Sigmoid colon (tissue), 7 donors: ENCODE measurements around the gene PNPLA2. TPM values are rescaled to one million over a fixed set of nuclear protein-coding genes. Genes with fewer than 3 reads are reported as not detected.

Source experiments
- DNase-seq: peaks from one replicate; pipeline ENCODE4 v3.0.0-alpha.2; 2019
- H3K27ac ChIP-seq, 4 donors: fragments of 200-600 bp; sonication (generic); one replicate each; pipeline ENCODE4 v1.5.1; 2016 to 2019; ENCODE audit warnings: mild to moderate bottlenecking in 1 of 4
- H3K27me3 ChIP-seq, 3 donors: fragments of 200-600 bp; sonication (generic); one replicate each; pipeline ENCODE4 v1.5.1; 2019; ENCODE audit warnings: mild to moderate bottlenecking in 1 of 3
- H3K36me3 ChIP-seq, 4 donors: fragments of 200-600 bp; sonication (generic); one replicate each; pipeline ENCODE4 v1.5.1; 2016 to 2019
- H3K4me1 ChIP-seq, 4 donors: fragments of 200-600 bp; sonication (generic); one replicate each; pipeline ENCODE4 v1.5.1; 2017 to 2019
- H3K4me3 ChIP-seq, 4 donors: fragments of 200-600 bp; sonication (generic); one replicate each; pipeline ENCODE4 v1.5.1; 2017 to 2019; ENCODE audit warnings: mild to moderate bottlenecking in 2 of 4, moderate library complexity in 1 of 4
- H3K9me3 ChIP-seq, 4 donors: fragments of 200-600 bp in 3 of 4; sonication (generic) in 3 of 4; one replicate each; pipeline versions ENCODE4 v1.5.1 to v1.6.1; 2013 to 2019
- CTCF ChIP-seq, 4 experiments: fragments of 450-650 bp in 3 of 4; fragments of 200-600 bp in 1 of 4; IDR thresholded peaks; one replicate each; pipeline ENCODE4 v1.5.1; 2016 to 2019; ENCODE audit warnings: antibody characterized with exemption in 4 of 4, mild to moderate bottlenecking in 3 of 4, moderate library complexity in 2 of 4
- EP300 ChIP-seq, 4 donors: sonication (generic); formaldehyde crosslinking; IDR thresholded peaks; one replicate each; pipeline ENCODE4 v1.6.1; 2017; ENCODE audit warnings: antibody characterized with exemption in 4 of 4
- POLR2A ChIP-seq, 2 donors: fragments of 450-650 bp; IDR thresholded peaks; one replicate each; pipeline ENCODE4 v1.6.1; 2016; ENCODE audit warnings: antibody characterized with exemption in 2 of 2, mild to moderate bottlenecking in 2 of 2, moderate library complexity in 2 of 2
- POLR2AphosphoS5 ChIP-seq, 4 donors: sonication (generic); formaldehyde crosslinking; IDR thresholded peaks; one replicate each; pipeline ENCODE4 v1.6.1; 2017; ENCODE audit warnings: antibody characterized with exemption in 4 of 4
- WGBS, 2 donors: extraction: QIAGEN DNeasy Blood & Tissue Kit; methylation state at CpG; one replicate each; pipeline ENCODE4 v1.1.7; 2013; 5-methylcytosine and 5-hydroxymethylcytosine counted together
- intact Hi-C: fragments of 100-400 bp; cut with DNase I; formaldehyde crosslinking; loops from one replicate; pipeline ENCODE4 v1.15.1; 2023
- polyA plus RNA-seq, 3 donors: library from polyadenylated mRNA; stranded (reverse); fragments of 200-250 nt; gene quantifications; one replicate each; pipeline ENCODE4 v1.2.3, GENCODE V29; 2013
- total RNA-seq, 4 donors: library from RNA; depleted of rRNA; stranded (reverse); fragments of >200 nt; gene quantifications; one replicate each; pipeline ENCODE4 v1.1.0, GENCODE V29; 2016
- donor health status: healthy with polysubstance abuse.
- donor health status: Bipolar disorder and iron deficiency.
- donor health status: healthy.

PNPLA2 gene
- total and polyA plus RNA-seq, 7 donors = 26.3 to 137 (median 35.4) TPM

GRCh38 chr11:844693-845644 lies 26.3 kb downstream of the PNPLA2 start:
- intact Hi-C loops = loop anchor here (5.0 kb wide), 2 partner anchors 67 to 82 kb away; partner anchors contain the start of genes AP2A2 and CHID1

GRCh38 chr11:845872-846495 lies 27.3 kb downstream of the PNPLA2 start:
- intact Hi-C loops = loop anchor here (5.0 kb wide), 2 partner anchors 66 to 81 kb away; partner anchors contain the start of genes AP2A2 and CHID1
- peaks cover 0 to 81% (median 69%) of the 10 kb centered on the region in 4 donors for H3K4me1 ChIP-seq
- H3K9me3 ChIP-seq = no peaks in the 10 kb centered on the region
- TF ChIP-seq CTCF (IDR thresholded peaks at IDR 0.05) = no peak
- TF ChIP-seq POLR2AphosphoS5 (IDR thresholded peaks at IDR 0.05) = no peak
- TF ChIP-seq POLR2A (IDR thresholded peaks at IDR 0.05) = no peak
- no peak for TF ChIP-seq EP300 (IDR thresholded peaks at IDR 0.05)
- no peak overlapping the region for H3K4me3 ChIP-seq
- H3K27ac ChIP-seq = peak overlapping the region; percentile 90 to 96 (median 93)
- 55 to 68% methylated on average over 8 of the region's 8 CpGs for WGBS, 2 donors
- no peaks in the 10 kb centered on the region for H3K36me3 ChIP-seq
- DNase-seq = no peak
- H3K27me3 ChIP-seq = peaks cover 0 to 23% (median 9%) of the 10 kb centered on the region in 3 donors

More at GRCh38 chr11:844693-845644, 26.3 kb downstream of the PNPLA2 start:
- peak; percentile 99 for DNase-seq
- Histone ChIP-seq H3K4me3 (peak overlapping the region; percentile 80 to 100 (median 86)), H3K9me3 (no peaks in the 10 kb centered on the region), H3K36me3 (peaks cover 0 to 10% (median 2%) of the 10 kb centered on the region in 4 donors), H3K27me3 (peaks cover 0 to 20% (median 9%) of the 10 kb centered on the region in 3 donors), H3K27ac (peak overlapping the region; percentile 90 to 96 (median 93)), H3K4me1 (peaks cover 0 to 81% (median 69%) of the 10 kb centered on the region in 4 donors)
- 30 to 44% methylated on average over 31 of the region's 31 CpGs for WGBS, 2 donors
- TF ChIP-seq CTCF (IDR thresholded peaks at IDR 0.05) (no peak), EP300 (IDR thresholded peaks at IDR 0.05) (peak in 2 of 4 donors; percentile 48 to 59), POLR2A (IDR thresholded peaks at IDR 0.05) (no peak), POLR2AphosphoS5 (IDR thresholded peaks at IDR 0.05) (peak; percentile 56 to 86 (median 75))

GRCh38 chr11:846496-847098 lies 27.9 kb downstream of the PNPLA2 start:
- H3K4me1 ChIP-seq = peaks cover 0 to 80% (median 66%) of the 10 kb centered on the region in 4 donors
- intact Hi-C loops = loop anchor here (5.0 kb wide), 2 partner anchors 66 to 81 kb away; partner anchors contain the start of genes AP2A2 and CHID1
- H3K9me3 ChIP-seq = no peaks in the 10 kb centered on the region
- DNase-seq = no peak
- no peak for TF ChIP-seq POLR2A (IDR thresholded peaks at IDR 0.05)
- no peak for TF ChIP-seq POLR2AphosphoS5 (IDR thresholded peaks at IDR 0.05)
- TF ChIP-seq CTCF (IDR thresholded peaks at IDR 0.05) = no peak
- TF ChIP-seq EP300 (IDR thresholded peaks at IDR 0.05) = no peak
- H3K36me3 ChIP-seq = no peaks in the 10 kb centered on the region
- 79 to 84% methylated on average over 11 of the region's 11 CpGs for WGBS, 2 donors
- H3K27me3 ChIP-seq = peaks cover 0 to 23% (median 9%) of the 10 kb centered on the region in 3 donors
- no peak overlapping the region for H3K4me3 ChIP-seq
- peak overlapping the region in 3 of 4 donors; percentile 90 to 96 (median 94) for H3K27ac ChIP-seq

GRCh38 chr11:847876-848275 lies 29.2 kb downstream of the PNPLA2 start:
- no peak overlapping the region for H3K27ac ChIP-seq
- TF ChIP-seq POLR2A (IDR thresholded peaks at IDR 0.05) = no peak
- intact Hi-C loops = loop anchor here (2.0 to 5.0 kb wide), 3 partner anchors 64 to 203 kb away; partner anchors contain the start of genes AP2A2 and CHID1
- H3K4me1 ChIP-seq = peaks cover 0 to 74% (median 64%) of the 10 kb centered on the region in 4 donors
- WGBS, 2 donors = 53 to 76% methylated on average over 18 of the region's 18 CpGs
- no peak overlapping the region for H3K4me3 ChIP-seq
- H3K9me3 ChIP-seq = no peaks in the 10 kb centered on the region
- no peaks in the 10 kb centered on the region for H3K36me3 ChIP-seq
- no peak for DNase-seq
- peaks cover 0 to 23% (median 9%) of the 10 kb centered on the region in 3 donors for H3K27me3 ChIP-seq
